H9 (cell line): ENCODE data around the gene INPP5J. TPM values are rescaled to one million over a fixed set of nuclear protein-coding genes. Genes with fewer than 3 reads are reported as not detected.

Experiments used
- DNase-seq: peaks from one replicate; pipeline ENCODE4 v3.0.0-alpha.2; 2017
- H2AFZ ChIP-seq: one replicate; pipeline ENCODE4 v1.6.1; 2013; ENCODE audit warnings: mild to moderate bottlenecking, low read length, control low read depth, moderate library complexity
- H2AK5ac ChIP-seq: 2 replicates; pipeline ENCODE4 v1.6.1; 2013; ENCODE audit warnings: low read length, control low read depth, mixed read lengths; ENCODE audit not compliant: insufficient read length
- H2BK120ac ChIP-seq: one replicate; pipeline ENCODE4 v1.6.1; 2013; ENCODE audit warnings: low read depth, mild to moderate bottlenecking, low read length, control low read depth, inconsistent platforms; ENCODE audit not compliant: poor library complexity, severe bottlenecking
- H2BK12ac ChIP-seq: 2 replicates; pipeline ENCODE4 v1.6.1; 2013; ENCODE audit warnings: low read length, control low read depth, mixed read lengths, low read depth; ENCODE audit not compliant: insufficient read length
- H2BK15ac ChIP-seq: 2 replicates; pipeline ENCODE4 v1.6.1; 2013; ENCODE audit warnings: low read depth, low read length, control low read depth
- H2BK20ac ChIP-seq: one replicate; pipeline ENCODE4 v1.6.1; 2013; ENCODE audit warnings: low read depth, mild to moderate bottlenecking, low read length, control low read depth, inconsistent platforms; ENCODE audit not compliant: poor library complexity, severe bottlenecking
- H2BK5ac ChIP-seq: 2 replicates; pipeline ENCODE4 v1.6.1; 2013; ENCODE audit warnings: low read length, control low read depth, mixed read lengths; ENCODE audit not compliant: insufficient read length
- H3K14ac ChIP-seq: 2 replicates; pipeline ENCODE4 v1.6.1; 2013; ENCODE audit warnings: low read length, control low read depth; ENCODE audit not compliant: insufficient read depth
- H3K18ac ChIP-seq: 2 replicates; pipeline ENCODE4 v1.6.1; 2013; ENCODE audit warnings: low read depth, mild to moderate bottlenecking, mixed read lengths, low read length, control low read depth; ENCODE audit not compliant: insufficient read length
- H3K23ac ChIP-seq: 2 replicates; pipeline ENCODE4 v1.6.1; 2013; ENCODE audit warnings: low read length, control low read depth, mixed read lengths, low read depth; ENCODE audit not compliant: insufficient read length
- H3K23me2 ChIP-seq: 2 replicates; pipeline ENCODE4 v1.6.1; 2013; ENCODE audit warnings: low read depth, mild to moderate bottlenecking, mixed read lengths, low read length, control low read depth; ENCODE audit not compliant: insufficient read length, poor library complexity, severe bottlenecking
- H3K27ac ChIP-seq: 2 replicates; pipeline ENCODE4 v1.5.1; 2013; ENCODE audit warnings: low read length, control low read depth, mixed read lengths, low read depth; ENCODE audit not compliant: insufficient read length
- H3K27me3 ChIP-seq: 2 replicates; pipeline ENCODE4 v1.6.1; 2013; ENCODE audit warnings: low read length, control low read depth, inconsistent platforms; ENCODE audit not compliant: insufficient read depth
- H3K4ac ChIP-seq: 2 replicates; pipeline ENCODE4 v1.6.1; 2013; ENCODE audit warnings: low read depth, mild to moderate bottlenecking, control low read depth, inconsistent platforms, low read length, moderate library complexity
- H3K4me1 ChIP-seq: 2 replicates; pipeline ENCODE4 v1.6.1; 2013; ENCODE audit warnings: low read length, control low read depth, inconsistent platforms; ENCODE audit not compliant: insufficient read depth
- H3K4me2 ChIP-seq: 2 replicates; pipeline ENCODE4 v1.6.1; 2013; ENCODE audit warnings: low read length, control low read depth, mixed read lengths; ENCODE audit not compliant: insufficient read length, insufficient read depth
- H3K56ac ChIP-seq: 2 replicates; pipeline ENCODE4 v1.6.1; 2013; ENCODE audit warnings: low read depth, mild to moderate bottlenecking, mixed read lengths, low read length, control low read depth; ENCODE audit not compliant: insufficient read length
- H3K79me1 ChIP-seq: 2 replicates; pipeline ENCODE4 v1.6.1; 2013; ENCODE audit warnings: low read depth, mild to moderate bottlenecking, moderate library complexity, low read length, control low read depth, inconsistent platforms; ENCODE audit not compliant: insufficient read depth, poor library complexity, severe bottlenecking
- H3K79me2 ChIP-seq: 2 replicates; pipeline ENCODE4 v1.6.1; 2013; ENCODE audit warnings: low read length, control low read depth, inconsistent platforms; ENCODE audit not compliant: insufficient read depth
- H3K9ac ChIP-seq: 2 replicates; pipeline ENCODE4 v1.6.1; 2013; ENCODE audit warnings: low read length, control low read depth, mixed read lengths; ENCODE audit not compliant: insufficient read length; ENCODE audit errors: extremely low read depth
- H3K9me3 ChIP-seq: one replicate; pipeline ENCODE4 v1.6.1; 2013; ENCODE audit warnings: low read depth, low read length, inconsistent platforms; ENCODE audit not compliant: control insufficient read depth
- H3T11ph ChIP-seq: one replicate; pipeline ENCODE4 v1.6.1; 2013; ENCODE audit warnings: mild to moderate bottlenecking, low read length, control low read depth, inconsistent platforms
- H4K20me1 ChIP-seq: one replicate; pipeline ENCODE4 v1.6.1; 2013; ENCODE audit not compliant: control insufficient read depth, insufficient read length, insufficient read depth
- H4K5ac ChIP-seq: 2 replicates; pipeline ENCODE4 v1.6.1; 2013; ENCODE audit warnings: low read depth, mild to moderate bottlenecking, mixed read lengths, low read length, control low read depth; ENCODE audit not compliant: insufficient read length
- H4K8ac ChIP-seq: replicated peaks from 2 replicates; pipeline ENCODE4 v1.6.1; 2013; ENCODE audit warnings: low read length, control low read depth, mixed read lengths, low read depth; ENCODE audit not compliant: insufficient read length
- H4K91ac ChIP-seq: 2 replicates; pipeline ENCODE4 v1.6.1; 2013; ENCODE audit warnings: low read depth, mild to moderate bottlenecking, moderate library complexity, mixed read lengths, low read length, control low read depth; ENCODE audit not compliant: insufficient read length
- H3K27ac Mint-ChIP-seq, 3 experiments: 2 replicates in 2 of 3; 3 replicates in 1 of 3; pipeline ENCODE4 v1.8.0; 2020 to 2021; ENCODE audit warnings: mixed read lengths in 3 of 3, mild to moderate bottlenecking in 1 of 3, moderate library complexity in 1 of 3
- H3K27me3 Mint-ChIP-seq: 2 replicates; pipeline ENCODE4 v1.8.0; 2021; ENCODE audit warnings: low read depth, mild to moderate bottlenecking, moderate library complexity, mixed read lengths
- H3K36me3 Mint-ChIP-seq, 3 experiments: 2 replicates in 2 of 3; 3 replicates in 1 of 3; pipeline ENCODE4 v1.8.0; 2020 to 2021; ENCODE audit warnings: low read depth in 3 of 3, mixed read lengths in 3 of 3; ENCODE audit not compliant: insufficient read depth in 1 of 3
- H3K4me1 Mint-ChIP-seq, 2 experiments: 2 replicates each; pipeline ENCODE4 v1.8.0; 2020; ENCODE audit warnings: mixed read lengths in 2 of 2
- H3K4me3 Mint-ChIP-seq, 2 experiments: 2 replicates in 1 of 2; 3 replicates in 1 of 2; pipeline ENCODE4 v1.8.0; 2020 to 2021; ENCODE audit warnings: mild to moderate bottlenecking in 2 of 2, mixed read lengths in 2 of 2, moderate library complexity in 1 of 2
- H3K9me3 Mint-ChIP-seq, 2 experiments: 2 replicates in 1 of 2; 3 replicates in 1 of 2; pipeline ENCODE4 v1.8.0; 2020; ENCODE audit warnings: mild to moderate bottlenecking in 2 of 2, mixed read lengths in 2 of 2, moderate library complexity in 1 of 2
- WGBS: extraction: QIAGEN DNeasy Blood & Tissue Kit; methylation state at CpG from one replicate; pipeline ENCODE4 v1.1.7; 2013; ENCODE audit warnings: missing lambda C conversion rate, low lambda C conversion rate, mixed read lengths; ENCODE audit not compliant: insufficient read length; ENCODE audit errors: extremely low coverage; 5-methylcytosine and 5-hydroxymethylcytosine counted together
- total RNA-seq: library from RNA; stranded (reverse); gene quantifications from 2 replicates; pipeline ENCODE4 v1.2.1, GENCODE V29; 2021
- TF ChIP-seq, protein P1 (sequence below): fragments of 200-600 bp; sonication (generic); conservative IDR thresholded peaks from 3 replicates; pipeline ENCODE4 v1.8.0; 2021; ENCODE audit warnings: antibody characterized with exemption, mild to moderate bottlenecking

INPP5J gene
- total RNA-seq, 1 experiment from 2014 or later: 4.9 TPM

- Histone ChIP-seq H3K27ac (no peak overlapping the region), H3K9me3 (no peaks in the 10 kb centered on the region), H2BK120ac (no peak overlapping the region), H3K56ac (no peak overlapping the region), H3K18ac (no peak overlapping the region), H4K91ac (no peak overlapping the region), H3K4ac (no peak overlapping the region), H3K4me2 (no peak overlapping the region), H2BK20ac (no peak overlapping the region), H4K20me1 (no peaks in the 10 kb centered on the region), H3K79me2 (no peaks in the 10 kb centered on the region; the same call in 1 of the 2 replicates), H3K4me1 (no peaks in the 10 kb centered on the region), H4K5ac (no peak overlapping the region), H2AFZ (no peak overlapping the region), H3K79me1 (no peaks in the 10 kb centered on the region), H3T11ph (no peak overlapping the region), H4K8ac (no peak overlapping the region), H3K27me3 (no peaks in the 10 kb centered on the region), H3K23me2 (peaks cover 7% of the 10 kb centered on the region), H2AK5ac (no peak overlapping the region), H2BK5ac (no peak overlapping the region), H3K23ac (no peak overlapping the region), H3K9ac (no peak overlapping the region), H3K14ac (no peak overlapping the region), H2BK12ac (no peak overlapping the region), H2BK15ac (no peak overlapping the region)
- DNase-seq: no peak
- Mint-ChIP-seq H3K27me3 (no peaks in the 10 kb centered on the region), H3K4me3 (no peak overlapping the region), H3K36me3 (peaks cover 0 to 4% (median 2%) of the 10 kb centered on the region in 3 experiments; a peak in 4 of 7 replicates), H3K4me1 (peaks cover 15 to 31% of the 10 kb centered on the region in 2 experiments), H3K27ac (no peak overlapping the region; a peak in 2 of 7 replicates), H3K9me3 (no peaks in the 10 kb centered on the region)
- TF ChIP-seq, protein P1, sequence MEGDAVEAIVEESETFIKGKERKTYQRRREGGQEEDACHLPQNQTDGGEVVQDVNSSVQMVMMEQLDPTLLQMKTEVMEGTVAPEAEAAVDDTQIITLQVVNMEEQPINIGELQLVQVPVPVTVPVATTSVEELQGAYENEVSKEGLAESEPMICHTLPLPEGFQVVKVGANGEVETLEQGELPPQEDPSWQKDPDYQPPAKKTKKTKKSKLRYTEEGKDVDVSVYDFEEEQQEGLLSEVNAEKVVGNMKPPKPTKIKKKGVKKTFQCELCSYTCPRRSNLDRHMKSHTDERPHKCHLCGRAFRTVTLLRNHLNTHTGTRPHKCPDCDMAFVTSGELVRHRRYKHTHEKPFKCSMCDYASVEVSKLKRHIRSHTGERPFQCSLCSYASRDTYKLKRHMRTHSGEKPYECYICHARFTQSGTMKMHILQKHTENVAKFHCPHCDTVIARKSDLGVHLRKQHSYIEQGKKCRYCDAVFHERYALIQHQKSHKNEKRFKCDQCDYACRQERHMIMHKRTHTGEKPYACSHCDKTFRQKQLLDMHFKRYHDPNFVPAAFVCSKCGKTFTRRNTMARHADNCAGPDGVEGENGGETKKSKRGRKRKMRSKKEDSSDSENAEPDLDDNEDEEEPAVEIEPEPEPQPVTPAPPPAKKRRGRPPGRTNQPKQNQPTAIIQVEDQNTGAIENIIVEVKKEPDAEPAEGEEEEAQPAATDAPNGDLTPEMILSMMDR: no peak
- WGBS: no CpG with 5 or more reads among the region's 21 CpGs
Measured at GRCh38 chr22:31087744-31088215, 35.0 kb upstream of the INPP5J start.
